H9 (cell line): ENCODE results near the gene CYBRD1. TPM values are rescaled to one million over a fixed set of nuclear protein-coding genes. Genes with fewer than 3 reads are reported as not detected.
A peak's percentile ranks its signal among the peaks of the same experiment; 100 is the strongest.

Source experiments
- DNase-seq: peaks from one replicate; pipeline ENCODE4 v3.0.0-alpha.2; 2017
- H2AFZ ChIP-seq: one replicate; pipeline ENCODE4 v1.6.1; 2013; ENCODE audit warnings: mild to moderate bottlenecking, low read length, control low read depth, moderate library complexity
- H2AK5ac ChIP-seq: 2 replicates; pipeline ENCODE4 v1.6.1; 2013; ENCODE audit warnings: low read length, control low read depth, mixed read lengths; ENCODE audit not compliant: insufficient read length
- H2BK120ac ChIP-seq: one replicate; pipeline ENCODE4 v1.6.1; 2013; ENCODE audit warnings: low read depth, mild to moderate bottlenecking, low read length, control low read depth, inconsistent platforms; ENCODE audit not compliant: poor library complexity, severe bottlenecking
- H2BK12ac ChIP-seq: 2 replicates; pipeline ENCODE4 v1.6.1; 2013; ENCODE audit warnings: low read length, control low read depth, mixed read lengths, low read depth; ENCODE audit not compliant: insufficient read length
- H2BK15ac ChIP-seq: 2 replicates; pipeline ENCODE4 v1.6.1; 2013; ENCODE audit warnings: low read depth, low read length, control low read depth
- H2BK20ac ChIP-seq: one replicate; pipeline ENCODE4 v1.6.1; 2013; ENCODE audit warnings: low read depth, mild to moderate bottlenecking, low read length, control low read depth, inconsistent platforms; ENCODE audit not compliant: poor library complexity, severe bottlenecking
- H2BK5ac ChIP-seq: 2 replicates; pipeline ENCODE4 v1.6.1; 2013; ENCODE audit warnings: low read length, control low read depth, mixed read lengths; ENCODE audit not compliant: insufficient read length
- H3K14ac ChIP-seq: 2 replicates; pipeline ENCODE4 v1.6.1; 2013; ENCODE audit warnings: low read length, control low read depth; ENCODE audit not compliant: insufficient read depth
- H3K18ac ChIP-seq: 2 replicates; pipeline ENCODE4 v1.6.1; 2013; ENCODE audit warnings: low read depth, mild to moderate bottlenecking, mixed read lengths, low read length, control low read depth; ENCODE audit not compliant: insufficient read length
- H3K23ac ChIP-seq: 2 replicates; pipeline ENCODE4 v1.6.1; 2013; ENCODE audit warnings: low read length, control low read depth, mixed read lengths, low read depth; ENCODE audit not compliant: insufficient read length
- H3K23me2 ChIP-seq: 2 replicates; pipeline ENCODE4 v1.6.1; 2013; ENCODE audit warnings: low read depth, mild to moderate bottlenecking, mixed read lengths, low read length, control low read depth; ENCODE audit not compliant: insufficient read length, poor library complexity, severe bottlenecking
- H3K27ac ChIP-seq: 2 replicates; pipeline ENCODE4 v1.5.1; 2013; ENCODE audit warnings: low read length, control low read depth, mixed read lengths, low read depth; ENCODE audit not compliant: insufficient read length
- H3K27me3 ChIP-seq: 2 replicates; pipeline ENCODE4 v1.6.1; 2013; ENCODE audit warnings: low read length, control low read depth, inconsistent platforms; ENCODE audit not compliant: insufficient read depth
- H3K4ac ChIP-seq: 2 replicates; pipeline ENCODE4 v1.6.1; 2013; ENCODE audit warnings: low read depth, mild to moderate bottlenecking, control low read depth, inconsistent platforms, low read length, moderate library complexity
- H3K4me1 ChIP-seq: 2 replicates; pipeline ENCODE4 v1.6.1; 2013; ENCODE audit warnings: low read length, control low read depth, inconsistent platforms; ENCODE audit not compliant: insufficient read depth
- H3K4me2 ChIP-seq: 2 replicates; pipeline ENCODE4 v1.6.1; 2013; ENCODE audit warnings: low read length, control low read depth, mixed read lengths; ENCODE audit not compliant: insufficient read length, insufficient read depth
- H3K56ac ChIP-seq: 2 replicates; pipeline ENCODE4 v1.6.1; 2013; ENCODE audit warnings: low read depth, mild to moderate bottlenecking, mixed read lengths, low read length, control low read depth; ENCODE audit not compliant: insufficient read length
- H3K79me1 ChIP-seq: 2 replicates; pipeline ENCODE4 v1.6.1; 2013; ENCODE audit warnings: low read depth, mild to moderate bottlenecking, moderate library complexity, low read length, control low read depth, inconsistent platforms; ENCODE audit not compliant: insufficient read depth, poor library complexity, severe bottlenecking
- H3K79me2 ChIP-seq: 2 replicates; pipeline ENCODE4 v1.6.1; 2013; ENCODE audit warnings: low read length, control low read depth, inconsistent platforms; ENCODE audit not compliant: insufficient read depth
- H3K9ac ChIP-seq: 2 replicates; pipeline ENCODE4 v1.6.1; 2013; ENCODE audit warnings: low read length, control low read depth, mixed read lengths; ENCODE audit not compliant: insufficient read length; ENCODE audit errors: extremely low read depth
- H3K9me3 ChIP-seq: one replicate; pipeline ENCODE4 v1.6.1; 2013; ENCODE audit warnings: low read depth, low read length, inconsistent platforms; ENCODE audit not compliant: control insufficient read depth
- H3T11ph ChIP-seq: one replicate; pipeline ENCODE4 v1.6.1; 2013; ENCODE audit warnings: mild to moderate bottlenecking, low read length, control low read depth, inconsistent platforms
- H4K20me1 ChIP-seq: one replicate; pipeline ENCODE4 v1.6.1; 2013; ENCODE audit not compliant: control insufficient read depth, insufficient read length, insufficient read depth
- H4K5ac ChIP-seq: 2 replicates; pipeline ENCODE4 v1.6.1; 2013; ENCODE audit warnings: low read depth, mild to moderate bottlenecking, mixed read lengths, low read length, control low read depth; ENCODE audit not compliant: insufficient read length
- H4K8ac ChIP-seq: replicated peaks from 2 replicates; pipeline ENCODE4 v1.6.1; 2013; ENCODE audit warnings: low read length, control low read depth, mixed read lengths, low read depth; ENCODE audit not compliant: insufficient read length
- H4K91ac ChIP-seq: 2 replicates; pipeline ENCODE4 v1.6.1; 2013; ENCODE audit warnings: low read depth, mild to moderate bottlenecking, moderate library complexity, mixed read lengths, low read length, control low read depth; ENCODE audit not compliant: insufficient read length
- H3K27ac Mint-ChIP-seq, 3 experiments: 2 replicates in 2 of 3; 3 replicates in 1 of 3; pipeline ENCODE4 v1.8.0; 2020 to 2021; ENCODE audit warnings: mixed read lengths in 3 of 3, mild to moderate bottlenecking in 1 of 3, moderate library complexity in 1 of 3
- H3K27me3 Mint-ChIP-seq: 2 replicates; pipeline ENCODE4 v1.8.0; 2021; ENCODE audit warnings: low read depth, mild to moderate bottlenecking, moderate library complexity, mixed read lengths
- H3K36me3 Mint-ChIP-seq, 3 experiments: 2 replicates in 2 of 3; 3 replicates in 1 of 3; pipeline ENCODE4 v1.8.0; 2020 to 2021; ENCODE audit warnings: low read depth in 3 of 3, mixed read lengths in 3 of 3; ENCODE audit not compliant: insufficient read depth in 1 of 3
- H3K4me1 Mint-ChIP-seq, 2 experiments: 2 replicates each; pipeline ENCODE4 v1.8.0; 2020; ENCODE audit warnings: mixed read lengths in 2 of 2
- H3K4me3 Mint-ChIP-seq, 2 experiments: 2 replicates in 1 of 2; 3 replicates in 1 of 2; pipeline ENCODE4 v1.8.0; 2020 to 2021; ENCODE audit warnings: mild to moderate bottlenecking in 2 of 2, mixed read lengths in 2 of 2, moderate library complexity in 1 of 2
- H3K9me3 Mint-ChIP-seq, 2 experiments: 2 replicates in 1 of 2; 3 replicates in 1 of 2; pipeline ENCODE4 v1.8.0; 2020; ENCODE audit warnings: mild to moderate bottlenecking in 2 of 2, mixed read lengths in 2 of 2, moderate library complexity in 1 of 2
- WGBS: extraction: QIAGEN DNeasy Blood & Tissue Kit; methylation state at CpG from one replicate; pipeline ENCODE4 v1.1.7; 2013; ENCODE audit warnings: missing lambda C conversion rate, low lambda C conversion rate, mixed read lengths; ENCODE audit not compliant: insufficient read length; ENCODE audit errors: extremely low coverage; 5-methylcytosine and 5-hydroxymethylcytosine counted together
- total RNA-seq: library from RNA; stranded (reverse); gene quantifications from 2 replicates; pipeline ENCODE4 v1.2.1, GENCODE V29; 2021
- TF ChIP-seq, protein P1 (sequence below): fragments of 200-600 bp; sonication (generic); conservative IDR thresholded peaks from 3 replicates; pipeline ENCODE4 v1.8.0; 2021; ENCODE audit warnings: antibody characterized with exemption, mild to moderate bottlenecking

CYBRD1 gene
- total RNA-seq, 1 experiment from 2014 or later = 3.6 TPM

DNA sequence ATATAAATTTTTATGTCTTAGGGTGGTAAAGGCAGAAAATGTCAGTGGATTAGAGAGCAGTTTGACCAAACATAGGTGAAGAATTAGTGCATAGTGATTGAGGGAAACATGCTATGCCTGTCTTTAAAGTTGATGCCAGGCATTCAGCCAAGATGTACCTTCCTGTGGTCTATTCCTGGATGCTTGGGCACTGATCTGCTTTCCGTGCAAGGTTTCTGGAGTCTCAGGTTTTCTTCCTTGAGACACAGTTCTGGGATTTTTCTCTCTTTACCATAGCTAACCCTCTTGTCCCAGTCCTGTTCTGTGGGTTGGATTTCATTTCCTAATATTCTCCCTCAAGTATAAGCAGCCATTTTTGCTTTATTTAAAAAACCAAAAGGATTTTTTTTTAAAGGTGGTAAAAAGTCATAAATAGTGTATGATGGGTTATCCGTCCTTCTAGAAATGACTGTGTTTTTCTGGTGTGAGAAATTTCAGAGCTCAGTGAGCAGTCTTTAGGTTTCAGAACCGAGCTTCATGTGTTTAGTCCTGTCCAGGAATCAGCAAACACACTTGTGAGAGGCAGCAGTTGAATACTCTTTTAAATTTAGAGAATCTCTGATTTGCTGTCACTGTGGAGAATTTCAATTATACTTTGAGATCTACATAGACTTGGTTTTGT lies 43.0 kb upstream of the CYBRD1 start:
- H3T11ph ChIP-seq = no peak overlapping the region
- H3K79me2 ChIP-seq = no peaks in the 10 kb centered on the region
- no peaks in the 10 kb centered on the region for H3K9me3 ChIP-seq
- Mint-ChIP-seq H3K27ac (peak overlapping the region in 1 of 3 experiments; percentile 42; a peak in 1 of 7 replicates), H3K27me3 (no peaks in the 10 kb centered on the region), H3K4me3 (no peak overlapping the region), H3K9me3 (no peaks in the 10 kb centered on the region), H3K36me3 (peaks cover 4 to 30% (median 24%) of the 10 kb centered on the region in 3 experiments; a peak in 6 of 7 replicates), H3K4me1 (peaks cover 14 to 23% of the 10 kb centered on the region in 2 experiments)
- H3K27ac ChIP-seq = no peak overlapping the region
- no peak overlapping the region for H3K23ac ChIP-seq
- H4K5ac ChIP-seq = no peak overlapping the region
- H3K18ac ChIP-seq = no peak overlapping the region
- no peak overlapping the region for H2BK120ac ChIP-seq
- peaks cover 6% of the 10 kb centered on the region; the same call in 1 of the 2 replicates for H3K4me1 ChIP-seq
- H3K79me1 ChIP-seq = no peaks in the 10 kb centered on the region
- H2BK20ac ChIP-seq = no peak overlapping the region
- no peak overlapping the region for H2BK15ac ChIP-seq
- no peak overlapping the region for H3K56ac ChIP-seq
- H3K27me3 ChIP-seq = no peaks in the 10 kb centered on the region
- no peak overlapping the region for H3K4me2 ChIP-seq
- no peak for DNase-seq
- no peak overlapping the region for H2BK12ac ChIP-seq
- H2AK5ac ChIP-seq = no peak overlapping the region
- no peaks in the 10 kb centered on the region for H3K23me2 ChIP-seq
- no peak overlapping the region for H3K9ac ChIP-seq
- H4K20me1 ChIP-seq = no peaks in the 10 kb centered on the region
- no peak overlapping the region for H2BK5ac ChIP-seq
- WGBS = no CpG with 5 or more reads among the region's 3 CpGs
- TF ChIP-seq, protein P1, sequence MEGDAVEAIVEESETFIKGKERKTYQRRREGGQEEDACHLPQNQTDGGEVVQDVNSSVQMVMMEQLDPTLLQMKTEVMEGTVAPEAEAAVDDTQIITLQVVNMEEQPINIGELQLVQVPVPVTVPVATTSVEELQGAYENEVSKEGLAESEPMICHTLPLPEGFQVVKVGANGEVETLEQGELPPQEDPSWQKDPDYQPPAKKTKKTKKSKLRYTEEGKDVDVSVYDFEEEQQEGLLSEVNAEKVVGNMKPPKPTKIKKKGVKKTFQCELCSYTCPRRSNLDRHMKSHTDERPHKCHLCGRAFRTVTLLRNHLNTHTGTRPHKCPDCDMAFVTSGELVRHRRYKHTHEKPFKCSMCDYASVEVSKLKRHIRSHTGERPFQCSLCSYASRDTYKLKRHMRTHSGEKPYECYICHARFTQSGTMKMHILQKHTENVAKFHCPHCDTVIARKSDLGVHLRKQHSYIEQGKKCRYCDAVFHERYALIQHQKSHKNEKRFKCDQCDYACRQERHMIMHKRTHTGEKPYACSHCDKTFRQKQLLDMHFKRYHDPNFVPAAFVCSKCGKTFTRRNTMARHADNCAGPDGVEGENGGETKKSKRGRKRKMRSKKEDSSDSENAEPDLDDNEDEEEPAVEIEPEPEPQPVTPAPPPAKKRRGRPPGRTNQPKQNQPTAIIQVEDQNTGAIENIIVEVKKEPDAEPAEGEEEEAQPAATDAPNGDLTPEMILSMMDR = no peak
- H3K4ac ChIP-seq = no peak overlapping the region
- H2AFZ ChIP-seq = no peak overlapping the region
- H3K14ac ChIP-seq = no peak overlapping the region
- no peak overlapping the region for H4K8ac ChIP-seq
- no peak overlapping the region for H4K91ac ChIP-seq
